GM13977 (cell line): ENCODE results near the gene FTSJ1.
"Not testable (repeated sequence)": the region's sequence is repeated elsewhere in the genome, so short reads cannot be mapped to it uniquely, and the experiment has no call there.

Source experiments
- DNase-seq: peaks from one replicate; pipeline ENCODE4 v3.0.0; 2012; ENCODE audit warnings: low spot score
- in situ Hi-C: fragments of 300-500 bp; cut with MboI; formaldehyde crosslinking; loops from one replicate; pipeline ENCODE4 v1.12.0; 2022; ENCODE audit warnings: low sequenced_read_pairs, low pct_unique_long_range_greater_than_20kb, mixed read lengths, inconsistent platforms; ENCODE audit not compliant: unreplicated experiment
- TF ChIP-seq, protein P1 (sequence below): IDR thresholded peaks from 2 replicates; pipeline ENCODE4 v1.5.1; 2012; ENCODE audit warnings: mild to moderate bottlenecking, control low read depth; ENCODE audit not compliant: insufficient read depth; ENCODE audit errors: extremely low read depth, missing control alignments

Gene FTSJ1

DNA sequence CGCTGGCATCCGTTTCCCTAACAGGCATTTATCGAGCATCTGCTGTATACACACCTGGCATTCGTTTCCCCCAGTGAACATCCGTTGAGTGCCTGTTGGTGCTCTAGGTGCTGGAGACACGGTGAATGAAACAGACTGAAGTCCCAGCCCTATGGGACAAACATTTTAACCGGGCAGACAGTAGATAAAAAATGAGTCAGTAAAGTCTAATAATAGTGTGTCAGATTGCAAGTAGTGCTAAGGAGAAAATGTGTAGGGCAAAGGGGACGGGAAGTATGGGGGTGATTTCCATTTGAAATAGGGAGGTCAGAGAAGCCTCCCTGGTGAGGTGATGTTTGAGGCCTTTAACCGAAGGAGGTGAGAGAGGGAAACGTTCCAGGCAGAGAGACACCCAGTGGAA lies 40.3 kb downstream of the FTSJ1 start:
- TF ChIP-seq, protein P1, sequence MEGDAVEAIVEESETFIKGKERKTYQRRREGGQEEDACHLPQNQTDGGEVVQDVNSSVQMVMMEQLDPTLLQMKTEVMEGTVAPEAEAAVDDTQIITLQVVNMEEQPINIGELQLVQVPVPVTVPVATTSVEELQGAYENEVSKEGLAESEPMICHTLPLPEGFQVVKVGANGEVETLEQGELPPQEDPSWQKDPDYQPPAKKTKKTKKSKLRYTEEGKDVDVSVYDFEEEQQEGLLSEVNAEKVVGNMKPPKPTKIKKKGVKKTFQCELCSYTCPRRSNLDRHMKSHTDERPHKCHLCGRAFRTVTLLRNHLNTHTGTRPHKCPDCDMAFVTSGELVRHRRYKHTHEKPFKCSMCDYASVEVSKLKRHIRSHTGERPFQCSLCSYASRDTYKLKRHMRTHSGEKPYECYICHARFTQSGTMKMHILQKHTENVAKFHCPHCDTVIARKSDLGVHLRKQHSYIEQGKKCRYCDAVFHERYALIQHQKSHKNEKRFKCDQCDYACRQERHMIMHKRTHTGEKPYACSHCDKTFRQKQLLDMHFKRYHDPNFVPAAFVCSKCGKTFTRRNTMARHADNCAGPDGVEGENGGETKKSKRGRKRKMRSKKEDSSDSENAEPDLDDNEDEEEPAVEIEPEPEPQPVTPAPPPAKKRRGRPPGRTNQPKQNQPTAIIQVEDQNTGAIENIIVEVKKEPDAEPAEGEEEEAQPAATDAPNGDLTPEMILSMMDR = no peak
- DNase-seq = no peak
- in situ Hi-C loops = no loop called here

- DNase-seq = no peak
- TF ChIP-seq, protein P1 = no peak
- in situ Hi-C loops = no loop called here
Measured at GRCh38 chrX:48516987-48517386, 41.0 kb downstream of the FTSJ1 start.

DNA sequence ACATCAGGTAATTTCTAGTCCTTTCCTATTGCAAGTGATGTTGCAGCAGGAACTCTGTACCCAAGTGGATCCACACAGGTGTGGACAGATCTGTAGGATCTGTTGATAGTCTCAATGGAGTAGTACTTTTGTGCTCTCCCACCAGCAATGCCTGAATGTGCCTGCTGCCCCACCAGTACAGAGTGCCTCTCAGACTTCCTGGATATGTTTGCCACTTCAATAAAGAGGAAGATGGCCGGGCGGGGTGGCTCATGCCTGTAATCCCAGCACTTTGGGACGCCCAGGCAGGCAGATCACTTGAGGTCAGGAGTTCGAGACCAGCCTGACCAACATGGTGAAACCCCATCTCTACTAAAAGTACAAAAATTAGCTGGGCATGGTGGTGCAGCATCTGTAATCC lies 43.5 kb downstream of the FTSJ1 start:
- DNase-seq, in situ Hi-C loops: not testable (repeated sequence)

- no peak for DNase-seq
- TF ChIP-seq, protein P1 = no peak
- in situ Hi-C loops = no loop called here
Measured at GRCh38 chrX:48520455-48520854, 44.5 kb downstream of the FTSJ1 start.

GRCh38 chrX:48520976-48521352 lies 45.0 kb downstream of the FTSJ1 start:
- TF ChIP-seq, protein P1 = no peak
- in situ Hi-C loops = no loop called here
- DNase-seq = no peak

DNA sequence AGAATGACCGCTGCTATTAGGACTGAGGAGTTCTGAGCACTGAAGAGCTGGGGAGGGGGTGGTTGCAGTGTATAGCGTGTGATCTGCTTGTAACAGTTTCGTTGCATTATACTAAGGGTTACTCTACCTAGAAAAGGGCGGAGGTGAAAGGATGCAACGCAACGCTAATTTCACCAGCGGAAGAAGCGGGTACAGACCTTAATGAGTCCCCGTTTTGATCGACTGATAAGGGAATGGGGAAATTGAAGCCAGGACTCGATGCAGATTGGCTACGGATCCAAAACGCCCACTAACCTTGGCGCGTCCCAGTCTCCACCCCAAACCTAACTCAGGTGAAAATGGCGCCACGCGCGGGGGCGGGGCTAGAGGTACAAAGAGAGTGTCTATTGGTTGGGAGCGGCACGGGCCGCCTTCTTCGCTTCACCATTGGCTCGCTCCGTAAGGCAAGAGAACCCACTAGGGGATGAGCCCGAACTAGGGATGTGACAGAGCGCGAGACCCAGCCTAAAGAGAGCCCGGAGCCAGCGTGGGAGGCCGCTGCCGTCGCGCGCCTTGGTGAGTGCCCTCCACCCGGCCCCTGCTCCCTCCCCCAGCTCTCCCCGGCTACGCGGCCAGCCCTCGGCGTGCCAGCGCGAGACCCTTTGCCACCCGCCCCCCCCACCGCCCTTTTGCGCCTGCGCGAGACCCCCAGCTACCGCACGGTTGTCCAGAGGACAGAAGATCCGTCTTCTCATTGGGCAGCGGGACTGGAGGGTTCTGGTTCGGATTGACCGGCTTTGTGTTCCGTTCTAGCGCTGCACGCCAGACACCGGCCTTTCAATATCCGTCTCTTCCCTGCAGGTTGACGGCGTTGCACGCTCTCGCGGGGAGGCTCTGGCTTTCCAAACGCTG lies 45.6 kb downstream of the FTSJ1 start, which contains the start of gene EBP:
Gene EBP, plus strand, starts transcription at position 456 of the 891 bp plus-strand sequence. CDS start 1,964 bp downstream, outside the sequence.
- TF ChIP-seq, protein P1 = no peak
- in situ Hi-C loops = no loop called here

GRCh38 chrX:48522291-48522690 lies 46.3 kb downstream of the FTSJ1 start:
- DNase-seq = no peak
- TF ChIP-seq, protein P1 = no peak
- in situ Hi-C loops = no loop called here

More for the DNA sequence above, 45.6 kb downstream of the FTSJ1 start, which contains the start of gene EBP:
- peak; percentile 91 for DNase-seq
